ENCODE data around the gene ESRRA. TPM values are rescaled to one million over a fixed set of nuclear protein-coding genes. Genes with fewer than 3 reads are reported as not detected.

The ESRRA gene
- total RNA-seq, 1 experiment from 2014 or later: 66.9 TPM

GRCh38 chr11:64283092-64283491, 22.2 kb upstream of the ESRRA start:
- Histone ChIP-seq H3K36me3 (ENCODE audit: control insufficient read depth, insufficient read depth, low read length) (no peaks in the 10 kb centered on the region; the same call in none of the 2 replicates), H3K4me3 (ENCODE audit: low read depth, low read length) (no peak overlapping the region), H3K4me1 (peaks cover 5% of the 10 kb centered on the region), H3K27me3 (replicated peaks; ENCODE audit: control insufficient read depth, insufficient read depth, low read length) (no peaks in the 10 kb centered on the region), H3K9me3 (no peaks in the 10 kb centered on the region)
- BruUV-seq (replicated peaks): no TSS peak
- no peak for TF ChIP-seq CTCF (IDR thresholded peaks at IDR 0.05; ENCODE audit: insufficient read depth in 1 of 2, low read depth in 1 of 2, low read length in 1 of 2, severe bottlenecking in 1 of 2, unreplicated experiment in 1 of 2)
- Mint-ChIP-seq H3K9me3 (ENCODE audit: unreplicated experiment) (no peaks in the 10 kb centered on the region), H3K36me3 (ENCODE audit: insufficient read depth, unreplicated experiment) (peaks cover 23% of the 10 kb centered on the region), H3K4me1 (ENCODE audit: low read depth, unreplicated experiment) (peaks cover 14% of the 10 kb centered on the region), H3K27ac (ENCODE audit: unreplicated experiment) (no peak overlapping the region), H3K4me3 (ENCODE audit: unreplicated experiment) (peak overlapping the region; percentile 82), H3K27me3 (ENCODE audit: insufficient read depth, unreplicated experiment) (no peaks in the 10 kb centered on the region)
- intact Hi-C loops (cut with micrococcal nuclease; ENCODE audit: unreplicated experiment): no loop called here
- ChIA-PET CTCF (interaction anchor here (2.8 kb wide), 1 partner anchor 13 kb away, joined by 15 read pairs; no protein-coding TSS in a partner anchor), POLR2A (no interaction called here)
- DNase-seq: no peak

- no peaks in the 10 kb centered on the region for H3K27me3 ChIP-seq (replicated peaks; ENCODE audit: control insufficient read depth, insufficient read depth, low read length)
- H3K4me3 ChIP-seq (ENCODE audit: low read depth, low read length): peak within 1 kb of the TSS; percentile 74
- ChIA-PET CTCF (interaction anchor here (0.5 to 2.8 kb wide), 5 partner anchors 14 to 602 kb away, joined by 3 to 15 read pairs (median 6); no protein-coding TSS in a partner anchor), POLR2A (interaction anchor here (0.8 to 2.1 kb wide), 5 partner anchors 13 to 71 kb away, joined by 3 to 10 read pairs (median 5); partner anchors contain the start of genes PRDX5 and TRMT112)
- DNase-seq: peak; percentile 95 to 97
- H3K9me3 Mint-ChIP-seq (ENCODE audit: unreplicated experiment): no peaks in the 10 kb centered on the region
- peak within 1 kb of the TSS; percentile 91 for H3K27ac Mint-ChIP-seq (ENCODE audit: unreplicated experiment)
- peaks cover 23% of the 10 kb centered on the region for H3K36me3 Mint-ChIP-seq (ENCODE audit: insufficient read depth, unreplicated experiment)
- intact Hi-C loops (cut with micrococcal nuclease; ENCODE audit: unreplicated experiment): loop anchor here (1.0 to 2.0 kb wide), 2 partner anchors 14 to 20 kb away; partner anchors contain the start of gene ESRRA
- peaks cover 14% of the 10 kb centered on the region for H3K4me1 Mint-ChIP-seq (ENCODE audit: low read depth, unreplicated experiment)
- no peaks in the 10 kb centered on the region; the same call in 1 of the 2 replicates for H3K36me3 ChIP-seq (ENCODE audit: control insufficient read depth, insufficient read depth, low read length)
- peaks cover 5% of the 10 kb centered on the region for H3K4me1 ChIP-seq
- H3K27me3 Mint-ChIP-seq (ENCODE audit: insufficient read depth, unreplicated experiment): no peaks in the 10 kb centered on the region
- TF ChIP-seq CTCF (IDR thresholded peaks at IDR 0.05; ENCODE audit: insufficient read depth in 1 of 2, low read depth in 1 of 2, low read length in 1 of 2, severe bottlenecking in 1 of 2, unreplicated experiment in 1 of 2): no peak
- no peaks in the 10 kb centered on the region for H3K9me3 ChIP-seq
- peak within 1 kb of the TSS; percentile 82 for H3K4me3 Mint-ChIP-seq (ENCODE audit: unreplicated experiment)
- BruUV-seq (replicated peaks): no TSS peak
Observed at GRCh38 chr11:64284048-64284961, 21.0 kb upstream of the ESRRA start, which contains the start of gene BAD. BAD (minus strand) TSS chr11:64284665; CDS start chr11:64284368, 297 bp downstream.
